Measurements from ENCODE around the gene PRDM16.
"Not testable (repeated sequence)": the region's sequence is repeated elsewhere in the genome, so short reads cannot be mapped to it uniquely, and the experiment has no call there.

The PRDM16 gene

DNA sequence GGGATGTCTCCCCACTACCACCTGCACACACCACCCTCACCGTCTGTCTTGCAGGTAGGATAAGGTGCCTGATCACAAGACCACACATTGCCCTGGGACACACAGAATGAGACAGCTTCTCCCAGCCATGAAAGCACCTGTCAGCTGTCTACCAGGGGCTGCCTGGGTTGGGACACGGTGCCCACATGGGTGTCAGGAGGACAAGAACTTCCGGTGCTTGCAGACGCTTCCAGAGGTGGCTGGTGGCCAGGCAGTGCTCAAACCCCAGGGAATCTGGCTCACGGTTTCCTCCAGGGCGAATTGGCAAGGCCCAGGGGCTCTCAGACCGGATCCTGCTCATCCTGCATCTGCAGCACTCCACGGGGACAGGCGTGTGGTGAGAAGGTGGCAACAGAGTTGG is 202.9 kb downstream of the PRDM16 start:
- DNase-seq, result no peak

- DNase-seq, result no peak
These were observed 203.5 kb downstream of the PRDM16 start for GRCh38 chr1:3272321-3273045.

DNA sequence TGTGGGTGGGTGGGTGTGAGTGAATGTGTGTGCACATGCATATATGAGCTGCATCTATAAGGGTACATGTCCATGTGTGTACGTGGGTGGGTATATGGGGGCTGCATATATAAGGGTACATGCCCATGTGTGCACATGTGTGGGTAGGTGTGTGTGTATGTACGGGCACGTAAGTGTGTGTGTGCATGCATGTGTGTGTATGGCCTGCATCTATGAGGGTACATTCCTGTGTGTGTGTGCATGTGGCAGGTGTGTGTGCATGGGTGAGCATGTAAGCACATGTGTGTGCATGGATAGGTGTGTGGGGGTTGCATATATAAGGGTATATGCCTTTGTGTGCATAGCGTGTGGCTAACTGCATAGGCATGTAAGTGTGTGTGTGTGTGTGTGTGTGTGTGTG is 204.4 kb downstream of the PRDM16 start:
- DNase-seq, result no peak

DNA sequence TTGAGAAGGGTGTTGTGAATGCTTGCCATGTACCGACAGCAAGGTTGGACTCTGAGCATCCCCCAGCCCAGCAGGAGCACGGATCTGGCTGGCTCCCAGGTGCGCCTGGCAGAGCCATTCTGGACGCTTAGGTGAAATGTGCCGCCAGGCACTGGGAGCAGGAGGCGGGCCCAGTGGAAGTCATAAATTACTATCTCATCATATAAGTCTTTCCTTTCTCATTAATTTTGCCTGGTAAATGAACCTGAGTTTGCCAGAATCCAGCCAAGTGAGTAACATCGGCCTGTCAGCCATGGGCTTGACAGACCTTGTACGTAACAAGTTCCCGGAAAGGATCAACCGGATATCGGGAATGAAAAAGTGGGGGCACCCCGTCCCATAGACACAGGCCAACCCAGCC is 206.0 kb downstream of the PRDM16 start:
- no peak for DNase-seq

DNA sequence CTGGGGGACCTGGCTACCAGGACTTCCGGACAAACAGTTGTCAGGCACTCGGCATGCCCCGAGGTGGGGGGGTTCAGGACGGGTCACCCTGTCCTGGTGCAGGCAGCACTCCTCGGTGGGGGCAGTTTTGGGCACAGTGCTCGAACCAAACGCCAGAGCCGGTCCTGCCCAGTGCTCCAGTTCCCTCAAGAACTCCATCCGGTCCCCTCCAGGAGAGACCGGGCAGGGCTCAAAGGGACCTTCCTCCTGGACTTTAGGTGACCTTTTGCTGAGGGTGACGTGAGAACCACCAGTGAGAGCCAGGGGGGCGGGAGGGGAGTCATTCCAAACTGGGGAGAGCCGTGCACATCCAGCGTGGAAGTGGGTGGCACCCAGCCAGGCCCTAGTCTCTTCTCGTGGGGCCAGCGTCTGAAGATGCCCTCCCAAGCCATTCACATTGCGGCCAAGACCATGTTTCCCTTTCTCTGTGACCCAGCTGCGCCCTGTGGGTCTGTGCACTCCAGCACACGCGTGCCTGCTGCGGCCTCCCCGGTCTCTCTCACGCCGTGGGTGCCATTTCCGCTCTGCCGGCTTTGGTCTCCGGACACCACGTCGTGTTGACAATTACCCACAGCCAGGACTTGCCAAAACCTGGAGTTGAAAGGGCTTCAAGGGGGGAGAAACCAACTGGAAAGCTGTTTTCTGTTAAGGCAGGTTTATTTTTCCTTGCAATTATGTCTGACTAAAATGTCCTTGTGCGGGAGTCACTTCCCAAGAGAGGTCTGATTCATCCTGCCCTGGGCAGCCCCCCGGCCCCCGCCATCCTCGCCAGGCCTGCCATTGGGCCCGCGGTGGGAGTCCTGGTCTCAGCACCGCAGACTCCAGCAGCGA is 206.7 kb downstream of the PRDM16 start:
- DNase-seq, result no peak

- DNase-seq, result no peak
These were observed 207.4 kb downstream of the PRDM16 start for GRCh38 chr1:3276341-3276800.

- no peak for DNase-seq
These were observed 208.0 kb downstream of the PRDM16 start for GRCh38 chr1:3277011-3277471.

GRCh38 chr1:3277623-3278022 is 208.6 kb downstream of the PRDM16 start:
- DNase-seq, result no peak

GRCh38 chr1:3278416-3279181 is 209.6 kb downstream of the PRDM16 start:
- DNase-seq, result no peak

GRCh38 chr1:3279182-3279470 is 210.1 kb downstream of the PRDM16 start:
- DNase-seq, result no peak

GRCh38 chr1:3281735-3282134 is 212.7 kb downstream of the PRDM16 start:
- no peak for DNase-seq

DNA sequence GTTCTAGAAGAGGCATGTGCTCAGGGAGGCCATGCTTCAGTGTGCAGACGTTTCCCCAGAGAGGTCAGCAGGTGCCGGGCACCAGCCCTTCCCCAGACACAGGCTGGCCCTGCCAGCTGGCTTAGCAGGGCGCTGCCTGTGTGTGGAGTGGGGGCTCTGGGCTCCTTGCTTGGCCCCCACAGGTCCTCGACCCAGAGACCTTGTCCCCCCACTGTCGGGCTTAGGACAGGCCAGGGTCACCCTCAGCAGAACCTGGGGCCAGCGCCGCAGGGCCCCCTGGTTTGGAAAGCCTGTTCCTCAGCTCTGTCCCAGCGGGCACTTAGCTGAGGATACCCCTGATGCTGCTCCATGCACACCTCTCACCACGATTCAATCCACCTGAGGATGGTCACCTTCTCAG is 213.2 kb downstream of the PRDM16 start:
- DNase-seq, result no peak

DNA sequence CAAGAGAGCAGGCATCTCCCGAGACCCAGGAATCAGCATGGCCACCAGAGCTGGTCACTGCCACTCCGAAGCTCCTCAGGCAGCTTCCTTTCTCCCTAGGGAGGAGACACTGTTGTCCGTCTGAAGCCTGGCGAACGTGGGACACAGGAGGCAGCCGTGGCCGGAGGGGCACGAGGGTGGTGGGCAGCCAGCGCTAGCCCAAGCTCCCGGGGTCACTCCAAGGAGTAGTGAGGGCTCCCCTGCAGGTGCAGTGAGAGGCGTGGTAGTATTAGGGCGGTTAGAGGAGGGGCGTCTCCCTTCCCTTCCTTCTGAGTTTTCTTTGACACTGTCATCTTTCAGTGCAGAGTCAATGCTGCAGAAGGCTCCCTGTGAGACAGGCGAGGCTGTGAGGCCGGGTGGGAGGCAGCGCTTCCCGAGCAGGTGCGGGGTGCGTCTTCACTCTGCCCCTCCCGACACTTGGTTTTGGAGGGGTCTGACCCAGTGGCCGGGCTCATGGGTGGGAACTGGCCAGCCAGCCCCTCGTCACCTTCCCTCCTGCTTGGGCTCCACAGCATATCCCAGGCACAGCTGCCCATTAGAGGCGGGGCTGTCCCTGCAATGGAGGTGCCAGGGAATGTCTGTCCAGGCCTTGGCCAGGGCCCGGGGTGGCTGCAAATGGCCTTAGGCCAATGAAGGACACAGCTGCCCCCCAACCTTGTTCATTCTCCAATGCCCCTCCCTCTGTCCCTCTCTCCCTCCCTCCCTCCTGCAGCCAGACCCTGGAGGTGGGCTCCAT is 213.8 kb downstream of the PRDM16 start:
- no peak for DNase-seq

GRCh38 chr1:3283849-3284248 is 214.8 kb downstream of the PRDM16 start:
- DNase-seq, result no peak

- DNase-seq, result no peak
These were observed 215.7 kb downstream of the PRDM16 start for GRCh38 chr1:3284691-3285090.

GRCh38 chr1:3285106-3285740 is 216.2 kb downstream of the PRDM16 start:
- no peak for DNase-seq

DNA sequence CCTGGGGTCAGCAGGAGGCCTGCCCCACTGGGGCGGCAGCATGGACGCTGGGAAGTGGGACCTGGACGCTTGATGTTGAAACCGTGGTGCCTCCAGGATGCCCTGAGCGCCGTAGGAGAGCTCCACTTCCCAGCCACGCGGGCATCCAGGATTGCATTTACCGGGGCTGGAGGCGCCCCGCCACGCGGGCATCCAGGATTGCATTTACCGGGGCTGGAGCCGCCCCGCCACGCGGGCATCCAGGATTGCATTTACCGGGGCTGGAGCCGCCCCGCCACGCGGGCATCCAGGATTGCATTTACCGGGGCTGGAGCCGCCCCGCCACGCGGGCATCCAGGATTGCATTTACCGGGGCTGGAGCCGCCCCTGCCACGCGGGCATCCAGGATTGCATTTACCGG is 218.1 kb downstream of the PRDM16 start:
- not testable (repeated sequence) for DNase-seq

DNA sequence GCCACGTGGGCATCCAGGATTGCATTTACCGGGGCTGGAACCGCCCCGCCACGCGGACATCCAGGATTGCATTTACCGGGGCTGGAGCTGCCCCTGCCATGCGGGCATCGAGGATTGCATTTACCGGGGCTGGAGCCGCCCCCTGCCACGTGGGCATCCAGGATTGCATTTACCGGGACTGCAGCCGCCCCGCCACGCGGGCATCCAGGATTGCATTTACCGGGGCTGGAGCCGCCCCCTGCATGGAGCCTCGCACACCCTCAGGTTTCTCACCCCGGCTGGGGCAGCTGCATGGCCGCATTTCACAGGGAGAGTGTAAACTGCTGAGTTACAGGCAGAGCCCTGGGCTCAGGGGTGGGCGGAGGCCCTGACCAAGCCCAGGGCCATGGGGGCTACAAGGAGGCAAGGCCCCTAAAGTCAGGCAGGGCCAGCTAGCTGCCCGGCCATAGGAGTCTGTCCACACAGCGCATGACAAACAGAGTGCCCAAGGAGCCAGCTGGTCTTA is 218.7 kb downstream of the PRDM16 start:
- DNase-seq, result no peak

DNA sequence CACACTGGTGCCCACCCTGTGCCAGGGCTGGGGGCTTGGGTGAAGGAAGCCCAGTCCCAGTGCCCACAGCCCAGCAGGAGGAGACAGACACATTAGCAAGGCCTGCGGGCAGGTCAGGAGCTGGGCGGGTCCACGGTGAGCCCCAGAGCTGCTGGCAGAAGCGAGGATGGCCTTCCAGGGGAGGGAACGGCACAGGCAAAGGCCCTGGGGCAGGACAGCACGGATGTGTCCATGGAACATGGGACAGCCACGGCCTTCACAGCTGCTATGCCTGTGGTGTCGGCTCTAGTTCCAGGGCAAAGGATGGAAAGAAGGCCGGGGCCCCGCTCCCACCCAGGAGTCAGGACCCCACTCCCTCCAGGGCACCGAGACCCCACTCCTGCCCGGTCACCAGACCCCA is 220.5 kb downstream of the PRDM16 start:
- DNase-seq, result no peak

GRCh38 chr1:3290438-3290837 is 221.4 kb downstream of the PRDM16 start:
- DNase-seq, result no peak

DNA sequence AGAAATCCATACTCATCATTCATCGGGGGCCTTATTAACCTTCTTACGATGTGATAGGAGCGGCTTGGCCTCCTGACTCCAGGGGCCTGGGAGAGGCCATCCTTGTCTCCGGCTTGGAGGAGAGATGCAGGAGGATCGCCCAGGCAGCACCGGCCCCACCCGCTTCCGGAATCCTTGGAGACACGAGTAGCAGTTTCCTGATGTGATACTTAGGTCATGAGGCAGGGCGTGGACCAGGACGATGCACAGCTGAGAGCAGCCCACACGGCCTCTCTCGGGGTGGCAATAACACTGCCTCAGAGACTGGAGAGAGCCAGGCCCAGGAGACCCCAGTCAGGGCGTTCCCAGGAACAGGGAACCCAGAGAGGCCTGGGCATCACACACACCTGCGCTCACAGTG is 221.9 kb downstream of the PRDM16 start:
- no peak for DNase-seq
